ENCODE measurements around the gene TSNAXIP1. TPM values are rescaled to one million over a fixed set of nuclear protein-coding genes. Genes with fewer than 3 reads are reported as not detected.

The TSNAXIP1 gene
- total RNA-seq, 2 donors from 2014 or later, result 1.6 TPM; not detected in 1

GRCh38 chr16:67814567-67814966 lies 7.9 kb downstream of the TSNAXIP1 start:
- Histone ChIP-seq H3K4me3 (no peak overlapping the region), H3K9me3 (no peaks in the 10 kb centered on the region), H3K27ac (no peak overlapping the region), H3K27me3 (no peaks in the 10 kb centered on the region), H3K36me3 (replicated peaks in 1 of 2; ENCODE audit: insufficient read depth in 1 of 2, low read depth in 2 of 2) (no peaks in the 10 kb centered on the region), H3K4me1 (no peaks in the 10 kb centered on the region)
- WGBS, 2 donors, result 87 to 91% methylated on average over 7 to 8 of the region's 8 CpGs
- DNase-seq (no peak), ATAC-seq (no peak)
- intact Hi-C loops (cut with DNase I), result loop anchor here (10.0 kb wide), 1 partner anchor 230 kb away; no protein-coding TSS in a partner anchor
- TF ChIP-seq POLR2A (IDR thresholded peaks at IDR 0.05) (no peak), CTCF (IDR thresholded peaks at IDR 0.05) (no peak)

GRCh38 chr16:67820608-67821259 lies 14.0 kb downstream of the TSNAXIP1 start:
- ATAC-seq (no peak), DNase-seq (no peak)
- Histone ChIP-seq H3K27ac (no peak overlapping the region), H3K4me1 (no peaks in the 10 kb centered on the region), H3K27me3 (no peaks in the 10 kb centered on the region), H3K36me3 (replicated peaks in 1 of 2; ENCODE audit: insufficient read depth in 1 of 2, low read depth in 2 of 2) (no peaks in the 10 kb centered on the region), H3K4me3 (no peak overlapping the region), H3K9me3 (no peaks in the 10 kb centered on the region)
- intact Hi-C loops (cut with DNase I), result no loop called here
- TF ChIP-seq CTCF (IDR thresholded peaks at IDR 0.05) (no peak), POLR2A (IDR thresholded peaks at IDR 0.05) (no peak)
- WGBS, 2 donors, result 81 to 82% methylated on average over 5 to 11 of the region's 11 CpGs

- Histone ChIP-seq H3K9me3 (no peaks in the 10 kb centered on the region), H3K27ac (no peak overlapping the region), H3K27me3 (no peaks in the 10 kb centered on the region), H3K4me1 (no peaks in the 10 kb centered on the region), H3K36me3 (replicated peaks in 1 of 2; ENCODE audit: insufficient read depth in 1 of 2, low read depth in 2 of 2) (no peaks in the 10 kb centered on the region), H3K4me3 (no peak overlapping the region)
- ATAC-seq (no peak), DNase-seq (no peak)
- intact Hi-C loops (cut with DNase I), result no loop called here
- 82 to 88% methylated on average over 2 of the region's 2 CpGs for WGBS, 2 donors
- TF ChIP-seq CTCF (IDR thresholded peaks at IDR 0.05) (no peak), POLR2A (IDR thresholded peaks at IDR 0.05) (no peak)
Observed at GRCh38 chr16:67822511-67822910, 15.8 kb downstream of the TSNAXIP1 start.

GRCh38 chr16:67825119-67825518 lies 18.4 kb downstream of the TSNAXIP1 start:
- no peaks in the 10 kb centered on the region for H3K27me3 ChIP-seq
- no peaks in the 10 kb centered on the region for H3K4me1 ChIP-seq
- no peak for ATAC-seq
- DNase-seq, result no peak
- no peaks in the 10 kb centered on the region for H3K9me3 ChIP-seq
- intact Hi-C loops (cut with DNase I), result no loop called here
- 80 to 85% methylated on average over 8 of the region's 8 CpGs for WGBS, 2 donors
- no peak overlapping the region for H3K4me3 ChIP-seq
- peaks cover 0 to 11% of the 10 kb centered on the region in 2 donors for H3K36me3 ChIP-seq (replicated peaks in 1 of 2; ENCODE audit: insufficient read depth in 1 of 2, low read depth in 2 of 2)
- no peak overlapping the region for H3K27ac ChIP-seq
- TF ChIP-seq CTCF (IDR thresholded peaks at IDR 0.05) (no peak), POLR2A (IDR thresholded peaks at IDR 0.05) (no peak)

GRCh38 chr16:67825906-67826305 lies 19.2 kb downstream of the TSNAXIP1 start:
- no peak for DNase-seq
- no peaks in the 10 kb centered on the region for H3K27me3 ChIP-seq
- WGBS, 2 donors, result 90 to 95% methylated on average over 9 to 14 of the region's 14 CpGs
- no peak overlapping the region for H3K27ac ChIP-seq
- no peak for TF ChIP-seq CTCF (IDR thresholded peaks at IDR 0.05)
- ATAC-seq, result no peak
- H3K4me1 ChIP-seq, result no peaks in the 10 kb centered on the region
- no peak overlapping the region for H3K4me3 ChIP-seq
- peaks cover 0 to 14% of the 10 kb centered on the region in 2 donors for H3K36me3 ChIP-seq (replicated peaks in 1 of 2; ENCODE audit: insufficient read depth in 1 of 2, low read depth in 2 of 2)
- intact Hi-C loops (cut with DNase I), result no loop called here
- H3K9me3 ChIP-seq, result no peaks in the 10 kb centered on the region
